SK-N-SH (cell line): ENCODE data around the gene TXNRD2. TPM values are rescaled to one million over a fixed set of nuclear protein-coding genes. Genes with fewer than 3 reads are reported as not detected.

ENCODE experiments used
- CTCF ChIA-PET: fragments of 300-600, 350-600 bp; formaldehyde crosslinking; extraction: SDS; loops from one replicate; lab custom pipeline; 2021; lab: Yijun Ruan, JAX
- POLR2A ChIA-PET: fragments of 350-600 bp; sonication (Branson Sonifier 250); formaldehyde crosslinking; extraction: SDS; loops from one replicate; lab custom pipeline; 2020; ENCODE audit warnings: antibody characterized with exemption, inconsistent platforms; lab: Yijun Ruan, JAX
- DNase-seq: peaks from one replicate; pipeline ENCODE4 v3.0.0; 2012
- H2AFZ ChIP-seq: fragments of 200-600 bp; sonication (generic); 2 replicates; pipeline ENCODE4 v1.8.1; 2016; ENCODE audit warnings: antibody characterized with exemption, mild to moderate bottlenecking, low read depth
- H3F3A ChIP-seq: fragments of 200-600 bp; sonication (generic); replicated peaks from 2 replicates; pipeline ENCODE3; 2016; ENCODE audit warnings: antibody characterized with exemption, mild to moderate bottlenecking; ENCODE audit not compliant: insufficient read depth
- H3K27ac ChIP-seq, 2 experiments: fragments of 200-500 bp in 1 of 2; fragments of 200-600 bp in 1 of 2; sonication (Bioruptor generic) in 1 of 2; sonication (generic), shearing (Covaris generic) in 1 of 2; 2 replicates each; pipeline versions ENCODE4 v1.5.1 to v1.6.1; 2014 to 2016; ENCODE audit warnings: low read depth in 2 of 2, inconsistent platforms in 1 of 2, low read length in 1 of 2, mild to moderate bottlenecking in 1 of 2, mixed read lengths in 1 of 2
- H3K27me3 ChIP-seq: fragments of 200-600 bp; sonication (generic), shearing (Covaris generic); 2 replicates; pipeline ENCODE4 v1.6.1; 2016; ENCODE audit warnings: mixed run types; ENCODE audit not compliant: insufficient read depth
- H3K36me3 ChIP-seq, 2 experiments: fragments of 200-500 bp in 1 of 2; fragments of 200-600 bp in 1 of 2; sonication (Bioruptor generic) in 1 of 2; sonication (generic) in 1 of 2; replicated peaks in 1 of 2; 2 replicates each; pipeline versions ENCODE3 to v1.5.1; 2014 to 2016; ENCODE audit warnings: low read length in 1 of 2, mild to moderate bottlenecking in 1 of 2; ENCODE audit not compliant: insufficient read depth in 2 of 2, control insufficient read depth in 1 of 2
- H3K4me1 ChIP-seq, 2 experiments: fragments of 200-500 bp in 1 of 2; fragments of 200-600 bp in 1 of 2; sonication (Bioruptor generic) in 1 of 2; sonication (generic), shearing (Covaris generic) in 1 of 2; 2 replicates each; pipeline versions ENCODE4 v1.5.1 to v1.6.1; 2014 to 2016; ENCODE audit warnings: low read depth in 1 of 2, low read length in 1 of 2, mixed run types in 1 of 2; ENCODE audit not compliant: insufficient read depth in 2 of 2, control insufficient read depth in 1 of 2
- H3K4me2 ChIP-seq: fragments of 200-600 bp; sonication (generic), shearing (Covaris generic); 2 replicates; pipeline ENCODE4 v1.6.1; 2017; ENCODE audit warnings: mixed run types
- H3K4me3 ChIP-seq, 2 experiments: fragments of 200-500 bp in 1 of 2; fragments of 200-600 bp in 1 of 2; sonication (Bioruptor generic) in 1 of 2; sonication (generic), shearing (Covaris generic) in 1 of 2; 2 replicates each; pipeline versions ENCODE4 v1.5.1 to v1.8.1; 2014 to 2016; ENCODE audit warnings: low read depth in 2 of 2, inconsistent platforms in 1 of 2, low read length in 1 of 2, mild to moderate bottlenecking in 1 of 2, mixed read lengths in 1 of 2, moderate library complexity in 1 of 2
- H3K79me2 ChIP-seq: fragments of 200-600 bp; sonication (generic); 2 replicates; pipeline ENCODE4 v1.8.1; 2017; ENCODE audit warnings: mild to moderate bottlenecking; ENCODE audit not compliant: insufficient read depth
- H3K9ac ChIP-seq: fragments of 200-600 bp; sonication (generic); 2 replicates; pipeline ENCODE4 v1.6.1; 2017; ENCODE audit warnings: mixed run types
- H3K9me2 ChIP-seq: fragments of 200-600 bp; sonication (generic); 2 replicates; pipeline ENCODE4 v1.6.1; 2017; ENCODE audit warnings: mixed run types
- H3K9me3 ChIP-seq: fragments of 200-600 bp; sonication (generic); 2 replicates; pipeline ENCODE4 v1.6.1; 2017; ENCODE audit warnings: mixed run types, mild to moderate bottlenecking, moderate library complexity
- H4K20me1 ChIP-seq: fragments of 200-600 bp; sonication (generic); 2 replicates; pipeline ENCODE4 v1.6.1; 2017; ENCODE audit warnings: mild to moderate bottlenecking, mixed run types; ENCODE audit not compliant: insufficient read depth
- CHD2 ChIP-seq: fragments of 150-350 bp; IDR thresholded peaks from 2 replicates; pipeline ENCODE4 v1.6.1; 2018; ENCODE audit warnings: low read length; ENCODE audit not compliant: partially characterized antibody
- FOSL2 ChIP-seq: IDR thresholded peaks from 2 replicates; pipeline ENCODE4 v1.4.0; 2012; ENCODE audit warnings: low read depth, mild to moderate bottlenecking, moderate library complexity, borderline replicate concordance
- FOXJ3 ChIP-seq: sonication (generic); formaldehyde crosslinking; IDR thresholded peaks from 2 replicates; pipeline ENCODE4 v1.5.1; 2020; ENCODE audit warnings: mild to moderate bottlenecking, missing genetic modification reagents
- GATA2 ChIP-seq: sonication (generic); formaldehyde crosslinking; IDR thresholded peaks from 2 replicates; pipeline ENCODE4 v1.5.0; 2020; ENCODE audit warnings: mild to moderate bottlenecking, missing genetic modification reagents
- JUND ChIP-seq: IDR thresholded peaks from 2 replicates; pipeline ENCODE4 v1.4.0; 2012
- MEF2A ChIP-seq: IDR thresholded peaks from 2 replicates; pipeline ENCODE4 v1.4.0; 2012; ENCODE audit warnings: low read depth, borderline replicate concordance
- MXI1 ChIP-seq: IDR thresholded peaks from 2 replicates; pipeline ENCODE4 v1.6.1; 2012; ENCODE audit warnings: mild to moderate bottlenecking, low read depth, low read length, improper control_type of control experiment
- NRF1 ChIP-seq: IDR thresholded peaks from 2 replicates; pipeline ENCODE4 v1.6.1; 2012; ENCODE audit warnings: low read depth, mild to moderate bottlenecking, low read length
- POLR2AphosphoS5 ChIP-seq: IDR thresholded peaks from 2 replicates; pipeline ENCODE4 v1.6.1; 2012; ENCODE audit warnings: low read depth, low read length
- RAD21 ChIP-seq: IDR thresholded peaks from 2 replicates; pipeline ENCODE4 v1.6.1; 2012; ENCODE audit warnings: mild to moderate bottlenecking, low read length
- RCOR1 ChIP-seq: fragments of 150-350 bp; IDR thresholded peaks from 2 replicates; pipeline ENCODE4 v1.6.1; 2017; ENCODE audit warnings: antibody characterized with exemption, low read length
- RFX5 ChIP-seq: IDR thresholded peaks from 2 replicates; pipeline ENCODE4 v1.6.1; 2012; ENCODE audit warnings: mild to moderate bottlenecking, improper control_type of control experiment, low read length
- RXRA ChIP-seq: IDR thresholded peaks from 2 replicates; pipeline ENCODE4 v1.4.0; 2012; ENCODE audit warnings: low read depth, mild to moderate bottlenecking, borderline replicate concordance
- SIN3A ChIP-seq: IDR thresholded peaks from 2 replicates; pipeline ENCODE4 v1.6.1; 2012; ENCODE audit warnings: low read depth, mild to moderate bottlenecking, low read length, moderate library complexity, borderline replicate concordance
- TAF1 ChIP-seq: IDR thresholded peaks from 2 replicates; pipeline ENCODE4 v1.6.1; 2012; ENCODE audit warnings: low read depth, mild to moderate bottlenecking, low read length, moderate library complexity, borderline replicate concordance
- TCF12 ChIP-seq: IDR thresholded peaks from 2 replicates; pipeline ENCODE4 v1.4.0; 2012
- TEAD4 ChIP-seq: IDR thresholded peaks from 2 replicates; pipeline ENCODE4 v1.4.0; 2012; ENCODE audit warnings: mild to moderate bottlenecking, borderline replicate concordance; ENCODE audit not compliant: insufficient read depth
- USF2 ChIP-seq: fragments of 150-350 bp; IDR thresholded peaks from 2 replicates; pipeline ENCODE4 v1.6.1; 2017; ENCODE audit warnings: antibody characterized with exemption, low read length, low read depth, borderline replicate concordance
- YY1 ChIP-seq: IDR thresholded peaks from 2 replicates; pipeline ENCODE4 v1.4.0; 2012; ENCODE audit warnings: low read depth, mild to moderate bottlenecking
- WGBS: methylation state at CpG from one replicate; pipeline ENCODE4 v1.1.6; 2017; ENCODE audit warnings: low lambda C conversion rate; 5-methylcytosine and 5-hydroxymethylcytosine counted together
- polyA plus RNA-seq, 3 experiments: library from polyadenylated mRNA; depleted of rRNA; stranded (reverse); fragments of >200 nt; gene quantifications; 2 replicates each; pipeline ENCODE4 v1.2.3, GENCODE V29; 2012
- TF ChIP-seq, protein P1 (sequence below): IDR thresholded peaks from 2 replicates; pipeline ENCODE4 v1.4.0; 2012; ENCODE audit warnings: low read depth
- TF ChIP-seq, protein P2 (sequence below): fragments of 150-350 bp; IDR thresholded peaks from 2 replicates; pipeline ENCODE4 v1.6.1; 2016; ENCODE audit warnings: mild to moderate bottlenecking, low read depth, low read length

Gene TXNRD2
- polyA plus RNA-seq, 1 of the 3 experiments (the other 2 are of a cell fraction), result 34.7 TPM

DNA sequence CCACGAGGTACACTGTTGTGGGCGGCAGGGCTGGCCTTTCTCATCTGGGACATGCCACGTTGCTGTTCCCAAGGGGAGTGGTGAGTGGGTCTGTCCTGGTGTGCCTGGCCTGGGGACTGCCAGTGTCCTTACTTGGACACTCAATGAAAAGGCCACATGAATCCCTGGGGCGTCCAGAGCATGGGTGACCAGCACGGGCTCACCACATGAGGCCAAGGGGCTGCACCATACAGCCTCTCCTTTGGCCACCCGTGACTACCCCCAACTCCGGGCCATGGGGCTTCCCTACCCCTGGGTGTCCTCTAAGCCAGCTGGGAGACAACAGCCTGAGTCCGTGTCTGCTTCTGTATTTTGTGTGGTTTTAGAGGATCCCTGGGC lies 20.2 kb upstream of the TXNRD2 start:
- no peak overlapping the region for H3K9ac ChIP-seq
- peaks cover 7 to 14% of the 10 kb centered on the region in 2 experiments; a peak in 2 of 4 replicates for H3K4me1 ChIP-seq
- no peaks in the 10 kb centered on the region for H3K9me2 ChIP-seq
- no peaks in the 10 kb centered on the region for H3K27me3 ChIP-seq
- no peak overlapping the region for H2AFZ ChIP-seq
- H3K36me3 ChIP-seq, result peaks cover 17 to 21% of the 10 kb centered on the region in 2 experiments
- TF ChIP-seq MXI1 (no peak), TEAD4 (no peak), USF2 (no peak), MEF2A (no peak), NRF1 (no peak), CHD2 (no peak), RXRA (no peak), GATA2 (CRISPR knock-in tag) (no peak), FOSL2 (no peak), FOXJ3 (CRISPR knock-in tag) (no peak), TAF1 (no peak), YY1 (no peak), JUND (no peak), RCOR1 (no peak), TCF12 (no peak), RAD21 (no peak)
- TF ChIP-seq, protein P1, sequence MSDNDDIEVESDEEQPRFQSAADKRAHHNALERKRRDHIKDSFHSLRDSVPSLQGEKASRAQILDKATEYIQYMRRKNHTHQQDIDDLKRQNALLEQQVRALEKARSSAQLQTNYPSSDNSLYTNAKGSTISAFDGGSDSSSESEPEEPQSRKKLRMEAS, result no peak
- TF ChIP-seq, protein P2, sequence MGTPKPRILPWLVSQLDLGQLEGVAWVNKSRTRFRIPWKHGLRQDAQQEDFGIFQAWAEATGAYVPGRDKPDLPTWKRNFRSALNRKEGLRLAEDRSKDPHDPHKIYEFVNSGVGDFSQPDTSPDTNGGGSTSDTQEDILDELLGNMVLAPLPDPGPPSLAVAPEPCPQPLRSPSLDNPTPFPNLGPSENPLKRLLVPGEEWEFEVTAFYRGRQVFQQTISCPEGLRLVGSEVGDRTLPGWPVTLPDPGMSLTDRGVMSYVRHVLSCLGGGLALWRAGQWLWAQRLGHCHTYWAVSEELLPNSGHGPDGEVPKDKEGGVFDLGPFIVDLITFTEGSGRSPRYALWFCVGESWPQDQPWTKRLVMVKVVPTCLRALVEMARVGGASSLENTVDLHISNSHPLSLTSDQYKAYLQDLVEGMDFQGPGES, result no peak
- H4K20me1 ChIP-seq, result peaks cover 22% of the 10 kb centered on the region
- no peaks in the 10 kb centered on the region for H3F3A ChIP-seq
- POLR2A ChIA-PET, result interaction anchor here (1.3 to 1.6 kb wide), 2 partner anchors 11 to 53 kb away, joined by 4 to 9 read pairs; no protein-coding TSS in a partner anchor
- H3K9me3 ChIP-seq, result no peaks in the 10 kb centered on the region
- no peak overlapping the region; a peak in 1 of 4 replicates for H3K27ac ChIP-seq
- 97% methylated on average over 5 of the region's 8 CpGs for WGBS
- CTCF ChIA-PET, result interaction anchor here (0.6 to 16.4 kb wide), 8 partner anchors 10 to 155 kb away, joined by 3 to 501 read pairs (median 5); partner anchors contain the start of gene TRMT2A
- no peak overlapping the region for H3K4me3 ChIP-seq
- DNase-seq, result no peak
- H3K4me2 ChIP-seq, result no peak overlapping the region
- peaks cover 9% of the 10 kb centered on the region; the same call in 1 of the 2 replicates for H3K79me2 ChIP-seq

DNA sequence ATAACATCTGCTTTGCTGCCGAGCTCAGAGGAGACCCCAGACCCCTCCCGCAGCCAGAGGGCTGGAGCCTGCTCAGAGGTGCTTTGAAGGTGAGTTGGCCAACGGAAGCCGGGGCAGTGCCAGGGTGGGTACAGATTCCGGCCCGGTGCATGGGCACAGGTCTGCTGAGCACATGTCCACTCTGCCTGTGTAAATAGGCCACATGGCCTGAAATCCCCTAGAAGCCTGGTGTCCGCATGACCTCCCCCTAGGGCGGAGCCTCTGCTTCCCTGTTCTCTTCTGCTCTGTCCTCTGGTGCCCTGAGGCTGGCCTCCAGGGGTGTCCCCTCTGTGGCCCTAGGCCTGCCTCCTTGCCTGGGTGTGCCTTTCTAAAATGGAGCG lies 19.6 kb upstream of the TXNRD2 start:
- Histone ChIP-seq H3K9ac (no peak overlapping the region), H3K9me3 (no peaks in the 10 kb centered on the region), H3K27me3 (no peaks in the 10 kb centered on the region), H3K9me2 (no peaks in the 10 kb centered on the region), H3K36me3 (peaks cover 16 to 17% of the 10 kb centered on the region in 2 experiments), H3K79me2 (peaks cover 16% of the 10 kb centered on the region; the same call in 1 of the 2 replicates), H3K27ac (no peak overlapping the region; a peak in 1 of 4 replicates), H3K4me1 (peaks cover 7 to 14% of the 10 kb centered on the region in 2 experiments; a peak in 2 of 4 replicates), H2AFZ (no peak overlapping the region), H3K4me2 (no peak overlapping the region), H3F3A (no peaks in the 10 kb centered on the region), H4K20me1 (peaks cover 22% of the 10 kb centered on the region), H3K4me3 (no peak overlapping the region)
- no peak for TF ChIP-seq RCOR1
- TF ChIP-seq GATA2 (CRISPR knock-in tag), result no peak
- TF ChIP-seq RFX5, result no peak
- no peak for TF ChIP-seq POLR2AphosphoS5
- no peak for TF ChIP-seq SIN3A
- POLR2A ChIA-PET, result no interaction called here
- WGBS, result 93% methylated on average over 2 of the region's 9 CpGs
- DNase-seq, result peak; percentile 30
- CTCF ChIA-PET, result interaction anchor here (1.5 to 16.4 kb wide), 2 partner anchors 51 to 65 kb away, joined by 3 to 501 read pairs; no protein-coding TSS in a partner anchor
